Left lung (tissue), 10 donors: ENCODE measurements around the gene PGBD5. TPM values are rescaled to one million over a fixed set of nuclear protein-coding genes. Genes with fewer than 3 reads are reported as not detected.

Experiments
- ATAC-seq: fragments of 200-7000 bp; cut with Tn5 transposase; one replicate; pipeline ENCODE4 v1.9.1; 2020; ENCODE audit warnings: moderate library complexity
- DNase-seq, 4 donors: peaks; one replicate each; pipeline ENCODE4 v3.0.0-alpha.2; 2013 to 2020
- H3K27ac ChIP-seq, 2 donors: fragments of 200-600 bp; sonication (generic) in 1 of 2; one replicate each; pipeline versions ENCODE4 v1.5.0 to v1.8.0; 2020 to 2021
- H3K27me3 ChIP-seq, 2 donors: fragments of 200-600 bp; sonication (generic) in 1 of 2; one replicate each; pipeline versions ENCODE4 v1.5.0 to v1.8.0; 2020 to 2021
- H3K36me3 ChIP-seq, 2 donors: fragments of 200-600 bp; sonication (generic) in 1 of 2; one replicate each; pipeline versions ENCODE4 v1.5.0 to v1.8.0; 2020 to 2021
- H3K4me1 ChIP-seq, 2 donors: fragments of 200-600 bp; one replicate each; pipeline ENCODE4 v1.8.0; 2021
- H3K4me3 ChIP-seq, 2 donors: fragments of 200-600 bp; sonication (generic) in 1 of 2; one replicate each; pipeline versions ENCODE4 v1.5.0 to v1.8.0; 2020 to 2021; ENCODE audit warnings: mild to moderate bottlenecking in 1 of 2
- H3K9me3 ChIP-seq, 2 donors: fragments of 200-600 bp; sonication (generic) in 1 of 2; one replicate each; pipeline versions ENCODE4 v1.5.0 to v1.8.0; 2020 to 2021
- intact Hi-C, 2 donors: fragments of 100-400 bp; cut with DNase I; formaldehyde crosslinking; loops; one replicate each; pipeline versions ENCODE4 v1.11.2 to v1.14.2; 2022
- polyA plus RNA-seq, 6 donors: library from polyadenylated mRNA; unstranded; fragments of 120-200 nt; gene quantifications; one replicate each; pipeline ENCODE4 v1.2.1, GENCODE V29; 2013; ENCODE audit not compliant: insufficient read length in 6 of 6
- total RNA-seq, 2 donors: library from RNA; stranded (reverse); fragmentation: NEBNext Ultra II Directional; extraction: Animal tissue kit (Norgen Biotek cat#: 25700); gene quantifications; one replicate each; pipeline ENCODE4 v1.2.1, GENCODE V29; 2021
- TF ChIP-seq, protein P1 (sequence below), 2 donors: fragments of 200-600 bp; sonication (generic) in 1 of 2; IDR thresholded peaks; one replicate each; pipeline versions ENCODE4 v1.5.0 to v1.8.0; 2021; ENCODE audit warnings: antibody characterized with exemption in 2 of 2
- donor health status: DM: no; HTN: yes; CAD: no.
- donor health status: DM: no; HTN: no; CAD: no.

PGBD5 gene
- total and polyA plus RNA-seq, 8 donors: 2.3 to 10.1 (median 4.8) TPM

- no peaks in the 10 kb centered on the region for H3K4me1 ChIP-seq
- ATAC-seq: no peak
- intact Hi-C loops: no loop called here
Observed at GRCh38 chr1:230342019-230342418, 84.1 kb downstream of the PGBD5 start.

GRCh38 chr1:230341162-230341546 is 85.0 kb downstream of the PGBD5 start:
- intact Hi-C loops: no loop called here
- Histone ChIP-seq H3K36me3 (no peaks in the 10 kb centered on the region), H3K27ac (no peak overlapping the region), H3K4me3 (no peak overlapping the region), H3K27me3 (peaks cover 0 to 3% of the 10 kb centered on the region in 2 donors), H3K9me3 (no peaks in the 10 kb centered on the region), H3K4me1 (no peaks in the 10 kb centered on the region)
- TF ChIP-seq, protein P1, sequence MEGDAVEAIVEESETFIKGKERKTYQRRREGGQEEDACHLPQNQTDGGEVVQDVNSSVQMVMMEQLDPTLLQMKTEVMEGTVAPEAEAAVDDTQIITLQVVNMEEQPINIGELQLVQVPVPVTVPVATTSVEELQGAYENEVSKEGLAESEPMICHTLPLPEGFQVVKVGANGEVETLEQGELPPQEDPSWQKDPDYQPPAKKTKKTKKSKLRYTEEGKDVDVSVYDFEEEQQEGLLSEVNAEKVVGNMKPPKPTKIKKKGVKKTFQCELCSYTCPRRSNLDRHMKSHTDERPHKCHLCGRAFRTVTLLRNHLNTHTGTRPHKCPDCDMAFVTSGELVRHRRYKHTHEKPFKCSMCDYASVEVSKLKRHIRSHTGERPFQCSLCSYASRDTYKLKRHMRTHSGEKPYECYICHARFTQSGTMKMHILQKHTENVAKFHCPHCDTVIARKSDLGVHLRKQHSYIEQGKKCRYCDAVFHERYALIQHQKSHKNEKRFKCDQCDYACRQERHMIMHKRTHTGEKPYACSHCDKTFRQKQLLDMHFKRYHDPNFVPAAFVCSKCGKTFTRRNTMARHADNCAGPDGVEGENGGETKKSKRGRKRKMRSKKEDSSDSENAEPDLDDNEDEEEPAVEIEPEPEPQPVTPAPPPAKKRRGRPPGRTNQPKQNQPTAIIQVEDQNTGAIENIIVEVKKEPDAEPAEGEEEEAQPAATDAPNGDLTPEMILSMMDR (IDR thresholded peaks at IDR 0.05): no peak
- DNase-seq (no peak), ATAC-seq (no peak)

More at GRCh38 chr1:230342019-230342418, 84.1 kb downstream of the PGBD5 start:
- TF ChIP-seq, protein P1 (IDR thresholded peaks at IDR 0.05): no peak
- no peaks in the 10 kb centered on the region for H3K9me3 ChIP-seq
- H3K27me3 ChIP-seq: peaks cover 0 to 3% of the 10 kb centered on the region in 2 donors
- H3K4me3 ChIP-seq: no peak overlapping the region
- no peaks in the 10 kb centered on the region for H3K36me3 ChIP-seq
- DNase-seq: no peak
- H3K27ac ChIP-seq: no peak overlapping the region

GRCh38 chr1:230340526-230341161 is 85.5 kb downstream of the PGBD5 start:
- no peak for DNase-seq
- no peaks in the 10 kb centered on the region for H3K36me3 ChIP-seq
- peaks cover 0 to 3% of the 10 kb centered on the region in 2 donors for H3K27me3 ChIP-seq
- ATAC-seq: no peak
- intact Hi-C loops: no loop called here
- H3K4me1 ChIP-seq: no peaks in the 10 kb centered on the region
- H3K4me3 ChIP-seq: no peak overlapping the region
- H3K27ac ChIP-seq: no peak overlapping the region
- TF ChIP-seq, protein P1 (IDR thresholded peaks at IDR 0.05): no peak
- no peaks in the 10 kb centered on the region for H3K9me3 ChIP-seq

- H3K4me1 ChIP-seq: no peaks in the 10 kb centered on the region
- no peaks in the 10 kb centered on the region for H3K9me3 ChIP-seq
- H3K4me3 ChIP-seq: no peak overlapping the region
- TF ChIP-seq, protein P1 (IDR thresholded peaks at IDR 0.05): no peak
- H3K27me3 ChIP-seq: peaks cover 0 to 3% of the 10 kb centered on the region in 2 donors
- no peaks in the 10 kb centered on the region for H3K36me3 ChIP-seq
- intact Hi-C loops: no loop called here
- ATAC-seq: no peak
- no peak overlapping the region for H3K27ac ChIP-seq
- no peak for DNase-seq
Observed at GRCh38 chr1:230339033-230339432, 87.1 kb downstream of the PGBD5 start.

DNA sequence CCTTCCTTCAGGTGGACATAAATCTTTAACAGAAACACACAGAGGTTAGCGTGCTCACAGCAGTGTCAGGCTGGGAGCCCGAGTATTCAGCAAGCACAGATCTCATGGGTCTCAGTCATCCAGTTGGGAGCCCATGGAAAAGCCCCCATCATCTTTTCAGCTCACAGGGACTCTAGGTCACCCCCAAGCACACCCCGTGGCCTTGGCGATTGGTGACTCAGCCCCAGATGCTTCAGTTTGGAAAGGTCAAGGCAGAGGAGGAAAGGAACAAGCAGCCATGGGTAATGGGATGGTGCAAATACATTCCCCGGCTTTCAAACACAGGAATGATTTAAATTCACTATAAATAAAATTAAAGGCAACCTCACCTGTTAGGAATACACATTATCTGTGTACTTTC is 88.9 kb downstream of the PGBD5 start:
- intact Hi-C loops: no loop called here
- Histone ChIP-seq H3K27ac (no peak overlapping the region), H3K27me3 (peaks cover 0 to 13% of the 10 kb centered on the region in 2 donors), H3K9me3 (no peaks in the 10 kb centered on the region), H3K4me1 (no peaks in the 10 kb centered on the region), H3K4me3 (no peak overlapping the region), H3K36me3 (no peaks in the 10 kb centered on the region)
- DNase-seq: no peak
- TF ChIP-seq, protein P1 (IDR thresholded peaks at IDR 0.05): no peak
- no peak for ATAC-seq
